Uterus (tissue), 2 donors: Measurements from ENCODE around the gene GMDS.

ENCODE experiments used
- CTCF ChIP-seq, 4 experiments: fragments of 200-600 bp in 2 of 4; fragments of 450-650 bp in 2 of 4; sonication (generic) in 2 of 4; IDR thresholded peaks; one replicate each; pipeline ENCODE4 v1.5.1; 2016 to 2019; ENCODE audit warnings: antibody characterized with exemption in 4 of 4, mild to moderate bottlenecking in 2 of 4, moderate library complexity in 1 of 4
- POLR2A ChIP-seq, 2 donors: fragments of 450-650 bp; IDR thresholded peaks; one replicate each; pipeline ENCODE4 v1.6.1; 2016; ENCODE audit warnings: antibody characterized with exemption in 2 of 2, mild to moderate bottlenecking in 1 of 2, moderate library complexity in 1 of 2

- TF ChIP-seq POLR2A (IDR thresholded peaks at IDR 0.05) (no peak), CTCF (IDR thresholded peaks at IDR 0.05) (no peak)
Measured at GRCh38 chr6:2275892-2276242, 30.5 kb upstream of the GMDS start.
